ENCODE results near the gene GPHN.

The GPHN gene

DNA sequence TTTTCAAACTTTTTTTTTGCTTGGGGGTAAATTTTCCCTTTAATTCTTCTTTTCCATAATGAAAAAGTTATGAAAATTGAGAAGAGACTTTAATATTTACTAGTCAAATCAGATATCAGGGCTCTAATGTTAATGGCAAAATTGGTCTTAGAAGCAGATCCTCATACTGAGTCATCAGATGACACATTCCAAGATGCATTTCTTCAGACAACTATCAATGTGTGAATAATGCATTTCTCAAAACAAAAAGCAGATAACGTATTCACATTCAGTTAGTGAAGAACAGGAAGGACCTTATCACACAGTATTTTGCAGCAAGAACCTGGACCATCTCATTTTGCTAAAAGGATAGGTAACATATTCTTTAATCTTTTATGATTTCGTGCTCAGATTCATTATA, 130.7 kb downstream of the GPHN start:
- no peak overlapping the region for H3K9ac ChIP-seq (ENCODE audit: low read length)
- no peaks in the 10 kb centered on the region for H3K9me2 ChIP-seq (ENCODE audit: low read depth, low read length)
- no peaks in the 10 kb centered on the region for H3K9me3 ChIP-seq (ENCODE audit: low read length)
- no peak overlapping the region for H2AFZ ChIP-seq (ENCODE audit: low read length)
- H3K4me1 ChIP-seq (ENCODE audit: insufficient read depth, low read length, severe bottlenecking) = no peaks in the 10 kb centered on the region
- TF ChIP-seq, protein P1, sequence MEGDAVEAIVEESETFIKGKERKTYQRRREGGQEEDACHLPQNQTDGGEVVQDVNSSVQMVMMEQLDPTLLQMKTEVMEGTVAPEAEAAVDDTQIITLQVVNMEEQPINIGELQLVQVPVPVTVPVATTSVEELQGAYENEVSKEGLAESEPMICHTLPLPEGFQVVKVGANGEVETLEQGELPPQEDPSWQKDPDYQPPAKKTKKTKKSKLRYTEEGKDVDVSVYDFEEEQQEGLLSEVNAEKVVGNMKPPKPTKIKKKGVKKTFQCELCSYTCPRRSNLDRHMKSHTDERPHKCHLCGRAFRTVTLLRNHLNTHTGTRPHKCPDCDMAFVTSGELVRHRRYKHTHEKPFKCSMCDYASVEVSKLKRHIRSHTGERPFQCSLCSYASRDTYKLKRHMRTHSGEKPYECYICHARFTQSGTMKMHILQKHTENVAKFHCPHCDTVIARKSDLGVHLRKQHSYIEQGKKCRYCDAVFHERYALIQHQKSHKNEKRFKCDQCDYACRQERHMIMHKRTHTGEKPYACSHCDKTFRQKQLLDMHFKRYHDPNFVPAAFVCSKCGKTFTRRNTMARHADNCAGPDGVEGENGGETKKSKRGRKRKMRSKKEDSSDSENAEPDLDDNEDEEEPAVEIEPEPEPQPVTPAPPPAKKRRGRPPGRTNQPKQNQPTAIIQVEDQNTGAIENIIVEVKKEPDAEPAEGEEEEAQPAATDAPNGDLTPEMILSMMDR (IDR thresholded peaks at IDR 0.05; ENCODE audit: low read length) = no peak
- TF ChIP-seq EZH2 (IDR thresholded peaks at IDR 0.05; ENCODE audit: borderline replicate concordance, low read length) = no peak
- no peaks in the 10 kb centered on the region for H3K27me3 ChIP-seq (ENCODE audit: insufficient read depth, low read length)
- H3K36me3 ChIP-seq (ENCODE audit: insufficient read depth, low read length) = no peaks in the 10 kb centered on the region
- no peak overlapping the region for H3K4me3 ChIP-seq (ENCODE audit: low read depth, low read length, poor library complexity, severe bottlenecking)
- no peaks in the 10 kb centered on the region for H3F3A ChIP-seq (ENCODE audit: insufficient read depth, low read length)
- no peak overlapping the region for H3K4me2 ChIP-seq (ENCODE audit: low read length)
- no peaks in the 10 kb centered on the region for H3K79me2 ChIP-seq (ENCODE audit: insufficient read depth, low read length)
- H3K27ac ChIP-seq (ENCODE audit: low read depth, low read length, poor library complexity, severe bottlenecking) = no peak overlapping the region
- no peaks in the 10 kb centered on the region for H4K20me1 ChIP-seq (ENCODE audit: insufficient read depth, low read length)

DNA sequence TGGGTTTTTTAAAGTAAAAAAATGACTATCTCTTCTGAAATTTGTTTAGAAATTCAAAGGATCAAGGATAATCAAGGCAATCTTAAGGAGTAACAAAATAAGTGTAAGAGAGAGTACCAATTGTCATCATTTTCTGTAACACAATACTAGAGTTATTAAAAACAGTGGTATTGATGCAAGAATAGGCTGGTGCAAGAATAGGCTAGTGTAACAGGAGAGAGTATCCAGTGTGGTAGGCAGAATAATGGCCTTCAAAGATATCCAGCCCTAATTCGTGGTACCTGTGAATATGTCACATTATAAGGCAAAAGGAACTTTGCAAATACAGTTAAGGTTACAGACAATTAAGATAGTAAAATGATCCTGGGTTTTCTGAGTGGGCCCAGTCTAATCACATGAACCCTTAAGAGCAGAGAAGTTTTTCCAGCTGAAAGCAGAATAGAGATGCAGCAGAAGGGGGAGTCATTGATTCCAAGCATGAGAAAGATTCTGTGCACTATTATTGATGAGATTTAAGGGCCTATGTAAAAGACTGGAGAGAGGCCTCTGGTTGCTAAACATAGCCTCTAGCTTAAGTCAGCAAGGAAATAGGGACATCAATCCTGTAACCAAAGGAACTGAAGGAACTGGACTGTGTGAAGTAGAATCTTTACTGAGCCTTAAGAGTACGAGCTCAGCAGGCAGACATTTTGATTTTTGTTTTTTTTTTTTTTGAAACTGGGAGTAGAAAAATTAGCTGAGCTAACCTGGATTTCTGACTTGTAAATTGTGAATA, 134.1 kb downstream of the GPHN start:
- no peak overlapping the region for H3K4me2 ChIP-seq (ENCODE audit: low read length)
- TF ChIP-seq, protein P1 (IDR thresholded peaks at IDR 0.05; ENCODE audit: low read length) = no peak
- H3K9me2 ChIP-seq (ENCODE audit: low read depth, low read length) = no peaks in the 10 kb centered on the region
- H3K79me2 ChIP-seq (ENCODE audit: insufficient read depth, low read length) = no peaks in the 10 kb centered on the region
- no peaks in the 10 kb centered on the region for H3K4me1 ChIP-seq (ENCODE audit: insufficient read depth, low read length, severe bottlenecking)
- no peak overlapping the region for H3K9ac ChIP-seq (ENCODE audit: low read length)
- H3F3A ChIP-seq (ENCODE audit: insufficient read depth, low read length) = no peaks in the 10 kb centered on the region
- no peaks in the 10 kb centered on the region for H3K36me3 ChIP-seq (ENCODE audit: insufficient read depth, low read length)
- H3K27ac ChIP-seq (ENCODE audit: low read depth, low read length, poor library complexity, severe bottlenecking) = no peak overlapping the region
- no peaks in the 10 kb centered on the region for H4K20me1 ChIP-seq (ENCODE audit: insufficient read depth, low read length)
- no peaks in the 10 kb centered on the region for H3K9me3 ChIP-seq (ENCODE audit: low read length)
- H3K4me3 ChIP-seq (ENCODE audit: low read depth, low read length, poor library complexity, severe bottlenecking) = no peak overlapping the region
- H3K27me3 ChIP-seq (ENCODE audit: insufficient read depth, low read length) = no peaks in the 10 kb centered on the region
- H2AFZ ChIP-seq (ENCODE audit: low read length) = no peak overlapping the region

DNA sequence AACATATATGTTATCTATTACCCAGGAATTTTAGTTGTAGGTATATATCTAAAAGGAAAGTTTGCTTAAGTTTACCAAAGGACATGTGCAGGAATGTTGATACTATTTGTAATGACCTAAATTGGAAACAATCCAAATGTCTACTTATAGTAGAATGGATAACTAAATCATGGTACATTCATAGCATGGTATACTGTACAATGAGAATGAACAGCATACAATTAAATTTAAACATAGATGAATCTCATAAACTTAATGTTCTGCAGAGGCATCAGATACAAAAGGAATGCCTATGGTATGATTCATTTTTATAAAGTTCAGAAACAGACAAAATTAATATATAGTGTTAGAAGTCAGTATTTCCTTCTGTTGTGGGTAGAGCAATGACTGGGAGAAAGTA, 135.4 kb downstream of the GPHN start:
- Histone ChIP-seq H3K4me3 (ENCODE audit: low read depth, low read length, poor library complexity, severe bottlenecking) (no peak overlapping the region), H3K9ac (ENCODE audit: low read length) (no peak overlapping the region), H3K9me3 (ENCODE audit: low read length) (no peaks in the 10 kb centered on the region), H2AFZ (ENCODE audit: low read length) (no peak overlapping the region), H3F3A (ENCODE audit: insufficient read depth, low read length) (no peaks in the 10 kb centered on the region), H3K9me2 (ENCODE audit: low read depth, low read length) (no peaks in the 10 kb centered on the region), H3K36me3 (ENCODE audit: insufficient read depth, low read length) (no peaks in the 10 kb centered on the region), H4K20me1 (ENCODE audit: insufficient read depth, low read length) (no peaks in the 10 kb centered on the region), H3K27me3 (ENCODE audit: insufficient read depth, low read length) (no peaks in the 10 kb centered on the region), H3K27ac (ENCODE audit: low read depth, low read length, poor library complexity, severe bottlenecking) (no peak overlapping the region), H3K4me2 (ENCODE audit: low read length) (no peak overlapping the region), H3K4me1 (ENCODE audit: insufficient read depth, low read length, severe bottlenecking) (no peaks in the 10 kb centered on the region), H3K79me2 (ENCODE audit: insufficient read depth, low read length) (no peaks in the 10 kb centered on the region)
- TF ChIP-seq, protein P1 (IDR thresholded peaks at IDR 0.05; ENCODE audit: low read length) = no peak
- TF ChIP-seq EZH2 (IDR thresholded peaks at IDR 0.05; ENCODE audit: borderline replicate concordance, low read length) = no peak
